NB4 (cell line): ENCODE results near the gene SNAP47.

ENCODE experiments used
- POLR2A ChIP-seq: IDR thresholded peaks from 2 replicates; pipeline ENCODE4 v1.6.1; 2011; ENCODE audit warnings: mild to moderate bottlenecking; ENCODE audit not compliant: insufficient read length; ENCODE audit errors: extremely low read depth
- TF ChIP-seq, protein P1 (sequence below): IDR thresholded peaks from one replicate; pipeline ENCODE4 v1.5.1; 2012; ENCODE audit warnings: low read depth, low read length
- TF ChIP-seq, protein P2 (sequence below): IDR thresholded peaks from 2 replicates; pipeline ENCODE4 v1.6.1; 2011; ENCODE audit warnings: low read depth, low read length

DNA sequence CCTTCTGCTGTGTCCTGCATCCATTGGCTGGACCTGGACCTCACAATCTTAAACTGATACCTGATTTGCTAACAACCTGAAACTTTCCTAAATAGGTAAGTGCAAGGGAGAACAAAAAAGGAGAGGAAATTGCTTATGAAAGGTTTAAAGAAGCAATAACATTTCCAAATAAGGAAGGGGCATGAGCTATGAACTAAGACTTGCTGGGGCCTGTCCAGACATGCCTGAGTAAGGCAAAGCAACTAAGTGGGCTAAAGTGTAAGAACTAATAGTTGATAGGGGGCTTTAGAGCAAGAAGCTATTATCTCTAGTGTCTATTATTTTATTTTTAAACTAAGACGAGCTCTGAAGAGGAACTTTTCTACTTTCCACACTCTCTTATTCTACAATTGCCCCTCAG lies 11.8 kb upstream of the SNAP47 start:
- no peak for TF ChIP-seq POLR2A
- TF ChIP-seq, protein P1, sequence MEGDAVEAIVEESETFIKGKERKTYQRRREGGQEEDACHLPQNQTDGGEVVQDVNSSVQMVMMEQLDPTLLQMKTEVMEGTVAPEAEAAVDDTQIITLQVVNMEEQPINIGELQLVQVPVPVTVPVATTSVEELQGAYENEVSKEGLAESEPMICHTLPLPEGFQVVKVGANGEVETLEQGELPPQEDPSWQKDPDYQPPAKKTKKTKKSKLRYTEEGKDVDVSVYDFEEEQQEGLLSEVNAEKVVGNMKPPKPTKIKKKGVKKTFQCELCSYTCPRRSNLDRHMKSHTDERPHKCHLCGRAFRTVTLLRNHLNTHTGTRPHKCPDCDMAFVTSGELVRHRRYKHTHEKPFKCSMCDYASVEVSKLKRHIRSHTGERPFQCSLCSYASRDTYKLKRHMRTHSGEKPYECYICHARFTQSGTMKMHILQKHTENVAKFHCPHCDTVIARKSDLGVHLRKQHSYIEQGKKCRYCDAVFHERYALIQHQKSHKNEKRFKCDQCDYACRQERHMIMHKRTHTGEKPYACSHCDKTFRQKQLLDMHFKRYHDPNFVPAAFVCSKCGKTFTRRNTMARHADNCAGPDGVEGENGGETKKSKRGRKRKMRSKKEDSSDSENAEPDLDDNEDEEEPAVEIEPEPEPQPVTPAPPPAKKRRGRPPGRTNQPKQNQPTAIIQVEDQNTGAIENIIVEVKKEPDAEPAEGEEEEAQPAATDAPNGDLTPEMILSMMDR: no peak
- TF ChIP-seq, protein P2, sequence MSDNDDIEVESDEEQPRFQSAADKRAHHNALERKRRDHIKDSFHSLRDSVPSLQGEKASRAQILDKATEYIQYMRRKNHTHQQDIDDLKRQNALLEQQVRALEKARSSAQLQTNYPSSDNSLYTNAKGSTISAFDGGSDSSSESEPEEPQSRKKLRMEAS: no peak
